Activated CD4-positive, alpha-beta T cell treated with anti-CD3 and anti-CD28 coated beads for 36 hours (primary cell): ENCODE data around the gene MRPL43. TPM values are rescaled to one million over a fixed set of nuclear protein-coding genes. Genes with fewer than 3 reads are reported as not detected.
"Not testable (repeated sequence)": the region's sequence is repeated elsewhere in the genome, so short reads cannot be mapped to it uniquely, and the experiment has no call there.

ENCODE experiments used
- ATAC-seq: fragments of 200-7000 bp; cut with Tn5 transposase; one replicate; pipeline ENCODE4 v1.10.0; 2021; ENCODE audit warnings: mild to moderate bottlenecking, moderate library complexity
- CTCF ChIA-PET: fragments of 350-600 bp; sonication (Branson Sonifier 250); formaldehyde crosslinking; loops from one replicate; lab custom pipeline; 2021; ENCODE audit warnings: antibody characterized with exemption; lab: Charles Lee
- POLR2A ChIA-PET: fragments of 350-600 bp; sonication (Branson Sonifier 250); formaldehyde crosslinking; loops from one replicate; lab custom pipeline; 2021; ENCODE audit warnings: antibody characterized with exemption, inconsistent platforms; lab: Charles Lee
- DNase-seq: peaks from one replicate; pipeline ENCODE4 v3.0.0-alpha.2; 2020
- H3K27ac Mint-ChIP-seq: one replicate; pipeline ENCODE4 v1.8.0; 2021; ENCODE audit warnings: mixed read lengths
- H3K27me3 Mint-ChIP-seq: one replicate; pipeline ENCODE4 v1.8.0; 2021; ENCODE audit warnings: mixed read lengths
- H3K36me3 Mint-ChIP-seq: one replicate; pipeline ENCODE4 v1.8.0; 2021; ENCODE audit warnings: low read depth, mixed read lengths
- H3K4me1 Mint-ChIP-seq: one replicate; pipeline ENCODE4 v1.8.0; 2021; ENCODE audit warnings: mixed read lengths
- H3K4me3 Mint-ChIP-seq: one replicate; pipeline ENCODE4 v1.8.0; 2021; ENCODE audit warnings: mild to moderate bottlenecking, moderate library complexity, mixed read lengths
- H3K9me3 Mint-ChIP-seq: one replicate; pipeline ENCODE4 v1.8.0; 2021; ENCODE audit warnings: low read depth, mixed read lengths
- intact Hi-C, 2 experiments: fragments of 100-400 bp; cut with DNase I in 1 of 2; cut with micrococcal nuclease in 1 of 2; formaldehyde crosslinking; loops; one replicate each; pipeline versions ENCODE4 v1.14.2 to v1.15.1; 2022 to 2024; cut with DNase I, micrococcal nuclease
- total RNA-seq, 2 experiments: library from RNA; stranded (reverse); gene quantifications; one replicate each; pipeline ENCODE4 v1.2.3, GENCODE V29; 2021

Gene MRPL43
- 10 to 100 TPM; 53.4 to 62.6 TPM for total RNA-seq

DNA sequence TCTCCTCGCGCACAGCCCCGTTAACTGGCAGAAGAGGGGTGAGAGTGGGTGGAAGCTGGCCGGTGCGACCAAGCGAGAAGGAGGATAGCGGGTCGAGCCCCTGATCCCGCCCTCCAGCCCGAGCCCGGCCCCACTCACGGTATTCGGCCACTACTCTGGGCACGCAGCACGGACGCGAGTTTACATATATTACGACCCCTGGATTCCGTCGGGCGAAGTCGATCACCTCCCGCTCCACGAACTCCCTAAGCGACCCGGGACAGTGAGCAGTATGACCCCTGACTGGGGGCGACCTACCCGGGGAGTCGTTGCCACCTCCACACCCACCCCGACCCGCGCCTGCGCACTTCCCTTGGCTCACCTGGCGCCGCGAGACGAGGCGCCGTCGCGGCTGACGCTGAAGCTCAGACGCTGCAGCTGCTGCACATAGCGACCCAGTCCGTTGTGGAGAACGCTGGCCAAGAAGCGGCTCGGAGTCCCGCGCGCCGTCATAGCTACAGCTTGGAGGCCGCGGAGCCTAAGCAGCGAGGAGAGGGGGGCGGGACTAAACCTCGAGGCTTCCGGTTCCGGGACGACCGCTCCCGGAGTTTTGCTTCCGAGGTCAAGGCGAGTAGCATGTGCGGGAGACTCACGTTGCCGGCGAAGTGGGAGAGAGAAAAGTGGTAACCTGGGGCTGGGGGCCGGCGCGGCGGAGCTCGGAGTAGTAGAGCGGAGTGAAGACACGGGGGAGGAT, at the start of gene MRPL43, which contains the start of gene TWNK:
Gene MRPL43 (minus strand): TSS at position 546 of the 733 bp plus-strand sequence. CDS start 54 bp downstream, at position 492.
Gene TWNK (plus strand): TSS at position 592 of the 733 bp plus-strand sequence. CDS start 668 bp downstream, outside the sequence.
- DNase-seq (peak; percentile 93), ATAC-seq (peak; percentile 98)
- peak within 1 kb of the TSS; percentile 100 for H3K4me3 Mint-ChIP-seq
- POLR2A ChIA-PET, result no interaction called here
- peaks cover 43% of the 10 kb centered on the region for H3K4me1 Mint-ChIP-seq
- H3K36me3 Mint-ChIP-seq, result peaks cover 40% of the 10 kb centered on the region
- H3K27me3 Mint-ChIP-seq, result no peaks in the 10 kb centered on the region
- CTCF ChIA-PET, result interaction anchor here (0.6 to 4.7 kb wide), 8 partner anchors 10 to 854 kb away, joined by 3 to 42 read pairs (median 3); partner anchors contain the start of genes LZTS2 and SEMA4G
- peak within 1 kb of the TSS; percentile 94 for H3K27ac Mint-ChIP-seq
- intact Hi-C loops, result loop anchor here (1.0 kb wide), 9 partner anchors 10 to 601 kb away; partner anchors contain the start of genes PDZD7 (in 2 of the 2), SFXN3 (in 2 of the 2), SLF2 (in 2 of the 2) and DPCD (in 1 of the 2)
- H3K9me3 Mint-ChIP-seq, result no peaks in the 10 kb centered on the region

DNA sequence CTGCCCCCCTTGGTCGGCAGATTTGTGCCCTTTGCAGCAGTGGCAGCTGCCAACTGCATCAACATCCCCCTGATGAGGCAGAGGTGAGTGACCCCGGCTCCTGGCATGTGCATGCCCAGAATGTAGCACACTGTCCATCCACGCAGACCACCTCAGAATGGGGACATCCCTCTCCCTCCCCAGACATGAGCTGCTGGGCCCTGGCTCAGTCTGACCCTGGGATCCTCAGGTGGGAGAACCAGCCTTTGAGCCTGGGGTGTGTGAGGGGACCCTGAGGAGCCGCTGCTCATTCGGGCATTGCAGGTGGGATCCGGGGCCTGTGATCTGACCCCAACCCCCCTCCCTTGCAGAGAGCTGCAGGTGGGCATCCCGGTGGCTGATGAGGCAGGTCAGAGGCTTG, 49.4 kb upstream of the MRPL43 start:
- DNase-seq (no peak), ATAC-seq (no peak)
- H3K27ac Mint-ChIP-seq, result no peak overlapping the region
- no peaks in the 10 kb centered on the region for H3K27me3 Mint-ChIP-seq
- intact Hi-C loops, result no loop called here
- H3K4me1 Mint-ChIP-seq, result peaks cover 18% of the 10 kb centered on the region
- H3K36me3 Mint-ChIP-seq, result peaks cover 3% of the 10 kb centered on the region
- H3K9me3 Mint-ChIP-seq, result no peaks in the 10 kb centered on the region
- H3K4me3 Mint-ChIP-seq, result no peak overlapping the region
- ChIA-PET POLR2A (no interaction called here), CTCF (interaction anchor here (25.2 kb wide), 1 partner anchor 24 kb away, joined by 526 read pairs; the partner anchor contains the start of gene KAZALD1)

DNA sequence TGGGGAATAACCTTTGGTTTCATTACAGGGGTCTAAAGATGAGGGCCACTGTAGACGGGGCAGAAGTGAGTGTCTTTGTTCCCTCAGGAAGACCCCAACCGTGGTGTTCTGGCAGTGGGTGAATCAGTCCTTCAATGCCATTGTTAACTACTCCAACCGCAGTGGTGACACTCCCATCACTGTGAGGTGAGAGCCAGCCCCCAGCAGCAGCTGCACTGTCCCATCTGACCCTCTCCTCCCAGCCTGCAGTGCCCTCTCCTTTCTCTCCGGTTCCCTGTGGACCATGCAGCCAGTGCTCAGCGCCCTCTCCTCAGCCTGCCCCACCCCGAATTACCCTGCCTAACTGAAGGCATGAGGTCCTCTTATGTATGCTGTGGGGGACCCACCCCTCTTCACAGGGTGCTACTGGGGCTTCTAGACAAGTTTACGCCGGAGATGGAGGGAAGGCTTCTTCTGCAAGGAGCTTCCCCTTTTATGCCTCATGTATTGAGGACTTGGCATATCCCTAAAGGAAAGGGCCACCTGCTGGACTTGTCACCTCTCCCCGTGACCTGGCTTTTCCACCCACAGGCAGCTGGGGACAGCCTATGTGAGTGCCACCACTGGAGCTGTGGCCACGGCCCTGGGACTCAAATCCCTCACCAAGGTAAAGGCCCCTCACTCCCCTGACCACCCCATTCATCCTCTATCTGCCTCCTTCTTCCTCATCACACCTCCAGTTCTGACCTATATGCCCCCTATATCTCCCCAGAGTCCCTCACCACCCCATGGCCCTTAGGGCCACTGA, 48.8 kb upstream of the MRPL43 start:
- CTCF ChIA-PET, result interaction anchor here (1.0 to 25.2 kb wide), 4 partner anchors 17 to 29 kb away, joined by 3 to 526 read pairs (median 5); partner anchors contain the start of gene KAZALD1
- DNase-seq (no peak), ATAC-seq (no peak)
- intact Hi-C loops, result no loop called here
- Mint-ChIP-seq H3K9me3 (no peaks in the 10 kb centered on the region), H3K27ac (no peak overlapping the region), H3K4me1 (peaks cover 20% of the 10 kb centered on the region), H3K36me3 (peaks cover 3% of the 10 kb centered on the region), H3K4me3 (no peak overlapping the region), H3K27me3 (no peaks in the 10 kb centered on the region)
- POLR2A ChIA-PET, result no interaction called here

DNA sequence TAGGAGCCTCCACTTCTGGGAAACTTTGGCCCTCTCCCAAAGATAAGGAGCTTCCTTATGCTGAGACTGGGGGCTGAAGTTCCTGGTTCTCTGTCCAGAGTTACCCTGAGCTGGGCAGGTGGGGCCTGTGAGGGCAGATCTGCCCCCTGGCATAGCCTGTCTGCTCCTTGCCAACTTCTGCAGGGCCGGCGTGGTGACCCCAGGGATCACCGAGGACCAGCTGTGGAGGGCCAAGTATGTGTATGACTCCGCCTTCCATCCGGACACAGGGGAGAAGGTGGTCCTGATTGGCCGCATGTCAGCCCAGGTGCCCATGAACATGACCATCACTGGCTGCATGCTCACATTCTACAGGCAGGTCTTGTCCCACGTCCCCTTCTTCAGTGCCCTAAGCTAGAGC, 48.0 kb upstream of the MRPL43 start:
- DNase-seq (no peak), ATAC-seq (no peak)
- no peaks in the 10 kb centered on the region for H3K27me3 Mint-ChIP-seq
- intact Hi-C loops, result no loop called here
- no peak overlapping the region for H3K4me3 Mint-ChIP-seq
- POLR2A ChIA-PET, result no interaction called here
- CTCF ChIA-PET, result interaction anchor here (0.7 to 25.2 kb wide), 5 partner anchors 12 to 29 kb away, joined by 3 to 526 read pairs (median 4); partner anchors contain the start of gene KAZALD1
- peaks cover 3% of the 10 kb centered on the region for H3K36me3 Mint-ChIP-seq
- no peak overlapping the region for H3K27ac Mint-ChIP-seq
- no peaks in the 10 kb centered on the region for H3K9me3 Mint-ChIP-seq
- H3K4me1 Mint-ChIP-seq, result peaks cover 21% of the 10 kb centered on the region

DNA sequence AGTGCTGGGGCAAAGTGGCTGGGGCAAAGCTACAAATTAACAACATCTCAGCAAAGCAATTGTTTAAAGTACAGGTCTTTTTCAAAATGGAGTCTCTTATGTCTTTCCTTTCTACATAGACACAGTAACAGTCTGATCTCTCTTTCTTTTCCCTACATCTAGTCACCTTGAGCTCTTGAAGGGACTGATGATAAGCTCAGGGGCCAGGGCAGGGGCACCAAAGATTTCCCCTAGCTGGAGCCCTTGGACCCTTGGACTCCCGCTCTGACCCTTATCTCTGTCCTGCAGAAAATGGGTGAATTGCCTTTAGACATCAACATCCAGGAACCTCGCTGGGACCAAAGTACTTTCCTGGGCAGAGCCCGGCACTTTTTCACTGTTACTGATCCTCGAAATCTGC, 47.1 kb upstream of the MRPL43 start:
- DNase-seq, POLR2A ChIA-PET, H3K36me3 Mint-ChIP-seq, H3K27me3 Mint-ChIP-seq, H3K4me3 Mint-ChIP-seq, ATAC-seq, H3K9me3 Mint-ChIP-seq, H3K27ac Mint-ChIP-seq: not testable (repeated sequence)
- intact Hi-C loops, result loop anchor here in 1 of 2 experiments (5.0 kb wide), 2 partner anchors 662 to 783 kb away; partner anchors contain the start of gene OGA
- CTCF ChIA-PET, result interaction anchor here (0.5 to 25.2 kb wide), 6 partner anchors 9 to 1158 kb away, joined by 3 to 526 read pairs (median 3); partner anchors contain the start of gene KAZALD1
- peaks cover 22% of the 10 kb centered on the region for H3K4me1 Mint-ChIP-seq

DNA sequence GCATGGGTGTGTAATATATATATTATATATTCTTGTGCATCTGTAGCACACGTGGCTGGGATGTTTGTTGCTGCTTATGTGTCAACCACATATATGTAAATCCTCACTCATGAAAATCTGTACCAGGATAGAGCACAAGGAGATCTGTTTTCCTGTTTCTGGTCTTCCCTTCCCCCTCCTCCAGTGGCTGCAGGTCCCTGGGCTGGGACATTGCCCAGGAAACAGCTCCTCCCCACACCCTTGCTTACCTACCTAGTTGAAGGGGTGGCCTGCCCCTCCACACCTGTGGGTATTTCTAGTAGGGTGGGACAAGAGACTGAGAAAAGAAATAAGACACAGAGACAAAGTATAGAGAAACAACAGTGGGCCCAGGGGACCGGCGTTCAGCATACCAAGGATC, 46.0 kb upstream of the MRPL43 start:
- H3K4me3 Mint-ChIP-seq, result peak overlapping the region; percentile 29
- no peak overlapping the region for H3K27ac Mint-ChIP-seq
- DNase-seq (no peak), ATAC-seq (no peak)
- ChIA-PET CTCF (interaction anchor here (1.3 to 25.2 kb wide), 5 partner anchors 7 to 109 kb away, joined by 3 to 526 read pairs (median 29); partner anchors contain the start of gene KAZALD1), POLR2A (no interaction called here)
- H3K36me3 Mint-ChIP-seq, result peaks cover 3% of the 10 kb centered on the region
- no peaks in the 10 kb centered on the region for H3K9me3 Mint-ChIP-seq
- no peaks in the 10 kb centered on the region for H3K27me3 Mint-ChIP-seq
- intact Hi-C loops, result loop anchor here in 1 of 2 experiments (5.0 kb wide), 2 partner anchors 661 to 784 kb away; partner anchors contain the start of gene OGA
- peaks cover 22% of the 10 kb centered on the region for H3K4me1 Mint-ChIP-seq

DNA sequence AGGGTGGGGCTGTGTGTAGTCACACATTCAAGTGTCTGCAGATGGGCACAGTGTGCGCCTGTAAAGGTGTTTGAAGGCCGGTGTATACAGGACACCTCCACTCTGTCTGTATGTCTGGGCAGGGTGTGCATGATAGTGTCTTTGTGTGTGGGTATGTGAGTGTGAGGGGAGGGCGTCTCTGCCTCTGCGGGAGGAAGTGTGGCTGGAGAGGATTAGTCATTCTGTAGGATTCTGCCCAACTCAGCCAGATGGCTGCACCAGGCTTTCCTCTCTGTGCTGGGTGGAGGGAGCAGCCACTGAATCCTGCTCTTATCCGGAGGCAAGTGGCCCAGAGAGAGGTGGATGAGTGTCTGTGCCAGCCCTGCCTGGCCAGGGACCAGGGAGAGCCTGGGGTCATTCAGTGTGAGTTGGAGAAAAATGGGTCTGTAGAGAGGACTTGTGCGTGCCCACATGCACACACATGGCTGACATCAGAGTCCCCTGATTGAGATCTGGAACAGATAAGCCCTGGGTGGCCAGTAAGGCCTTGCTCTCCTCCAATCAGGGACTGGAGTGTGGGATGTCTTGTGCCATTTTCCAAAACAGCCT, 45.4 kb upstream of the MRPL43 start:
- H3K4me1 Mint-ChIP-seq, result peaks cover 22% of the 10 kb centered on the region
- H3K9me3 Mint-ChIP-seq, result no peaks in the 10 kb centered on the region
- ChIA-PET POLR2A (no interaction called here), CTCF (interaction anchor here (1.3 to 25.2 kb wide), 6 partner anchors 8 to 110 kb away, joined by 3 to 526 read pairs (median 27); partner anchors contain the start of gene KAZALD1)
- no peaks in the 10 kb centered on the region for H3K27me3 Mint-ChIP-seq
- peak overlapping the region; percentile 80 for H3K4me3 Mint-ChIP-seq
- ATAC-seq, result peak; percentile 56
- intact Hi-C loops, result loop anchor here (1.0 to 5.0 kb wide), 5 partner anchors 10 to 785 kb away; partner anchors contain the start of genes OGA (in 1 of the 2) and SLF2 (in 1 of the 2)
- H3K36me3 Mint-ChIP-seq, result peaks cover 3% of the 10 kb centered on the region
- peak; percentile 76 for DNase-seq
- H3K27ac Mint-ChIP-seq, result peak overlapping the region; percentile 90

DNA sequence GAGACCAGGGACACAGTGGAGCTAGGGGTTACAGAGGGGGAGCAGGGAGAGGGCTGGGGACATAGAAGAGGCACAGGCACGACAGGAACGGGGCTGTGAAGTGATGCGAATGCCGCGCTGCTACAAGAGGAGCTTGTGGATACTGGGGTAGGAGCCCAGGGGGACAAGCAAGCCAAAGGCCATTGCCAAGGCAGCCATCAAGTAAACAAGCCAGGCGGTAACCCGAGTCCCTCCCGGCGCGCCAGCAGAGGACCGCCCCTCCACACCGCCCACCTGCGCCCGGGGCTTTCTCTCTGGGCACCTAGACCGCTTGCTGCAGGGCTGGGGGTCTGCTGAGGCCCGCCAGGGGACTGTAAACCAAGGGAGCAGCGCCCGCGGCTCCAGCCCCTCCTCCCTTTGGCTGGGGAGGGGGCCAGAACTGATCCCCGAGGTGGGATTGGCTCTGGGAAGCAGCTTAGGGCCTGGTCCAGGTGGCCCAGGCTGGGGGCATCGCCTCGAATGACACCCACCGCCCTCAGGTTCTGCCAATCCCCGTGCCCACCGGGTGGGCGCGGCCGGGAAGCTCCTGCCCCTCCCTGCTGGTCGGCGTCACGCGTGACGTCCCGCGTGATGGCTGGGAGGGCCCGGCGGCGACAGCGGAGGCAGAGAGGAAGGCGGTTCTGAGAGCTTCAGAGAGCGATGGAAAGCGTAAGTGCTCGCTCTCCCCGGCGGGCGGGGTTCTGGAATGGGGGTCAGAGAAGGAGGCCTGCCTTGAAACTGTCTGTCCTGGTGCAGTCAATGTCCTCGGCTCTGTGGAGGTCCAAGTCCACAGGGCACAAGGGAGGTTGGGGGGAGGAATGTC, 44.7 kb upstream of the MRPL43 start:
- POLR2A ChIA-PET, result interaction anchor here (1.3 kb wide), 1 partner anchor 11 kb away, joined by 11 read pairs; no protein-coding TSS in a partner anchor
- Mint-ChIP-seq H3K9me3 (no peaks in the 10 kb centered on the region), H3K4me3 (peak overlapping the region; percentile 80)

DNA sequence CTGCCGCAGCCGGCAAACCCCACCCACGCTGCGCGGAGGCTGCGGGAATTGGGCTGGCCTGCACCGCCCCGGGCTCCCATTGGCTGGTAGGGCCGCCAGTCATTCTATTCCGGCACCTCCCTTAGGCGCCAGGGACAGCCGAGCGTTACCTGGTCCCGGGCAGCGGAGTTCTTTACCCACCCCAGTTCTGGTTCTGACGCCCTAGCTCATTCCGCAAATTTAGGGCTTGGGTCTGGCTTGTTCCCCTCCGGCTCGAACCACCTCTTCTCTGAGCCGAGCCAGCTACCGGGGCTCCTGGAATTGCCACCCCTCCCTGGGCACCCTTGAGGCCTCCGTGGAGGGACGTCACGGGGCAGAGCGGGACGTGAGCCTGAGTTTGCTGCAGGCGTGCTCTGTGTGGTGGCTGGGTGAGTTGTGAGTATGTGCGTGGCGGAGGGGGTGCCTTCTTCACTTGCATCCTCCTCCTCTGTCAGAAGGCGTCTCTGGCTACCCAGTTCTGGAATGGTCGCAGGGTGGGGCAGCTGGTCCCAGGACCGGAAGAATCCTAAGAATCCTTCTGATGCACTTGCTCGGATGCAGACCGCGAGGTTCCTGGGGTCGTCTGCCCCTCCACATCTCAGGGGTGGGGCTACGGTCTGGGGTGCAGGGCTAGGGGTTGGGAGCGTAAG, 44.0 kb upstream of the MRPL43 start, which contains the start of the genes PDZD7 and SFXN3:
Gene PDZD7 (minus strand): TSS at position 2 of the 668 bp plus-strand sequence. CDS start 910 bp downstream, outside the sequence.
Gene SFXN3 (plus strand): TSS at position 107 of the 668 bp plus-strand sequence. CDS start 3,461 bp downstream, outside the sequence.
- peak; percentile 98 for DNase-seq
- Mint-ChIP-seq H3K4me3 (peak within 1 kb of the TSS; percentile 80), H3K27ac (peak within 1 kb of the TSS; percentile 82), H3K4me1 (peaks cover 22% of the 10 kb centered on the region), H3K36me3 (peaks cover 3% of the 10 kb centered on the region), H3K27me3 (no peaks in the 10 kb centered on the region), H3K9me3 (no peaks in the 10 kb centered on the region)
- ATAC-seq, result peak; percentile 85
- CTCF ChIA-PET, result interaction anchor here (0.6 to 25.2 kb wide), 12 partner anchors 9 to 288 kb away, joined by 3 to 526 read pairs (median 5); partner anchors contain the start of gene KAZALD1
- intact Hi-C loops, result loop anchor here (1.0 to 5.0 kb wide), 9 partner anchors 11 to 1025 kb away; partner anchors contain the start of genes MRPL43 (in 2 of the 2), TWNK (in 2 of the 2), ARMH3 (in 1 of the 2) and LZTS2 (in 1 of the 2)
- POLR2A ChIA-PET, result interaction anchor here (1.3 kb wide), 1 partner anchor 12 kb away, joined by 11 read pairs; no protein-coding TSS in a partner anchor

More for the DNA sequence above, 44.7 kb upstream of the MRPL43 start:
- intact Hi-C loops, result loop anchor here (1.0 to 5.0 kb wide), 10 partner anchors 10 to 1024 kb away; partner anchors contain the start of genes MRPL43 (in 2 of the 2), TWNK (in 2 of the 2), ARMH3 (in 1 of the 2) and LZTS2 (in 1 of the 2)
- CTCF ChIA-PET, result interaction anchor here (0.6 to 25.2 kb wide), 12 partner anchors 9 to 110 kb away, joined by 3 to 526 read pairs (median 5); partner anchors contain the start of gene KAZALD1
- no peaks in the 10 kb centered on the region for H3K27me3 Mint-ChIP-seq
- H3K4me1 Mint-ChIP-seq, result peaks cover 22% of the 10 kb centered on the region
- peak; percentile 85 for DNase-seq
- peak overlapping the region; percentile 90 for H3K27ac Mint-ChIP-seq
- peaks cover 3% of the 10 kb centered on the region for H3K36me3 Mint-ChIP-seq
- peak; percentile 49 for ATAC-seq
